ENCODE results near the gene SNX25.

DNA sequence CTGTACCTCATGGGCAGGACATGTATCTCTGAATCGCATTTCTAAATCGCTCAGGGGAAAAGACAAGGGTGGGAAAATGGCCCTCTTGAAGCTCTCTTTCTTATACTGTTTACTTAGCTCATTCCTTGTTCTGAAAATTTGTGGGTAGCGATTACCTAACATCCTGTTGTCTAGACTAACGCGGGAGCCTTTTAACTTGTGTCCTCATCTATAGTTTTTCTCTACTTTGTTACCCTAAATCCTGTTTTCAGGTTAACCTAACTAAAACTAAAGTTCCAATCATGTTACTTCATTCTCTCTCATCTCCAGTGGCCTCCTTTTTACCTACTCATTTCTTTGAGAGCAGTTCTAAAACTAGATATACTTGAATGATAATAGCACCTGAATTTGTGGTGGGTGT is 45.0 kb downstream of the SNX25 start:
- TF ChIP-seq POLR2AphosphoS5 (IDR thresholded peaks at IDR 0.05) (no peak), POLR2A (IDR thresholded peaks at IDR 0.05) (no peak)
- TF ChIP-seq, protein P1, sequence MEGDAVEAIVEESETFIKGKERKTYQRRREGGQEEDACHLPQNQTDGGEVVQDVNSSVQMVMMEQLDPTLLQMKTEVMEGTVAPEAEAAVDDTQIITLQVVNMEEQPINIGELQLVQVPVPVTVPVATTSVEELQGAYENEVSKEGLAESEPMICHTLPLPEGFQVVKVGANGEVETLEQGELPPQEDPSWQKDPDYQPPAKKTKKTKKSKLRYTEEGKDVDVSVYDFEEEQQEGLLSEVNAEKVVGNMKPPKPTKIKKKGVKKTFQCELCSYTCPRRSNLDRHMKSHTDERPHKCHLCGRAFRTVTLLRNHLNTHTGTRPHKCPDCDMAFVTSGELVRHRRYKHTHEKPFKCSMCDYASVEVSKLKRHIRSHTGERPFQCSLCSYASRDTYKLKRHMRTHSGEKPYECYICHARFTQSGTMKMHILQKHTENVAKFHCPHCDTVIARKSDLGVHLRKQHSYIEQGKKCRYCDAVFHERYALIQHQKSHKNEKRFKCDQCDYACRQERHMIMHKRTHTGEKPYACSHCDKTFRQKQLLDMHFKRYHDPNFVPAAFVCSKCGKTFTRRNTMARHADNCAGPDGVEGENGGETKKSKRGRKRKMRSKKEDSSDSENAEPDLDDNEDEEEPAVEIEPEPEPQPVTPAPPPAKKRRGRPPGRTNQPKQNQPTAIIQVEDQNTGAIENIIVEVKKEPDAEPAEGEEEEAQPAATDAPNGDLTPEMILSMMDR (IDR thresholded peaks at IDR 0.05 in 8 of 11, conservative IDR thresholded peaks at IDR 0.05 in 3 of 11) = no peak
